ENCODE data around the gene TAF1.
"Not testable (repeated sequence)": the region's sequence is repeated elsewhere in the genome, so short reads cannot be mapped to it uniquely, and the experiment has no call there.

Gene TAF1

GRCh38 chrX:71372388-71372787 lies 6.2 kb downstream of the TAF1 start:
- no peak overlapping the region for H3K4me3 ChIP-seq (ENCODE audit: insufficient read depth, low read length, poor library complexity, severe bottlenecking)
- no peak overlapping the region for H3K27ac ChIP-seq (ENCODE audit: low read depth, low read length)
- 0 out of 2 replicates have a peak, but pooled peaks cover 6% of the 10 kb centered on the region for H3K36me3 ChIP-seq (ENCODE audit: low read length)
- TF ChIP-seq EZH2phosphoT487 (conservative IDR thresholded peaks at IDR 0.05; ENCODE audit: low read length) (no peak), CTCF (IDR thresholded peaks at IDR 0.05; ENCODE audit: insufficient read depth, low read length, poor library complexity, severe bottlenecking) (no peak)
- no peak overlapping the region for H3K9ac ChIP-seq (ENCODE audit: low read length)
- no peaks in the 10 kb centered on the region for H3F3A ChIP-seq (ENCODE audit: insufficient read depth)
- H3K27me3 ChIP-seq (ENCODE audit: low read length): no peaks in the 10 kb centered on the region
- H3K79me2 ChIP-seq (ENCODE audit: insufficient read depth, low read length): peaks cover 26% of the 10 kb centered on the region
- H2AFZ ChIP-seq (ENCODE audit: low read depth, low read length, severe bottlenecking): no peak overlapping the region
- no peak overlapping the region for H3K4me2 ChIP-seq (ENCODE audit: low read depth, low read length, poor library complexity, severe bottlenecking)
- no peaks in the 10 kb centered on the region for H3K9me3 ChIP-seq (ENCODE audit: insufficient read depth, low read length)
- H3K9me2 ChIP-seq (replicated peaks; ENCODE audit: insufficient read depth, low read length): no peaks in the 10 kb centered on the region
- no peaks in the 10 kb centered on the region for H4K20me1 ChIP-seq (ENCODE audit: low read depth, low read length)

- Histone ChIP-seq H2AFZ (ENCODE audit: low read depth, low read length, severe bottlenecking) (no peak overlapping the region), H3F3A (ENCODE audit: insufficient read depth) (no peaks in the 10 kb centered on the region), H4K20me1 (ENCODE audit: low read depth, low read length) (no peaks in the 10 kb centered on the region), H3K9ac (ENCODE audit: low read length) (no peak overlapping the region), H3K9me3 (ENCODE audit: insufficient read depth, low read length) (no peaks in the 10 kb centered on the region), H3K9me2 (replicated peaks; ENCODE audit: insufficient read depth, low read length) (no peaks in the 10 kb centered on the region), H3K4me3 (ENCODE audit: insufficient read depth, low read length, poor library complexity, severe bottlenecking) (no peak overlapping the region), H3K27ac (ENCODE audit: low read depth, low read length) (no peak overlapping the region), H3K36me3 (ENCODE audit: low read length) (peaks cover 11% of the 10 kb centered on the region; the same call in 1 of the 2 replicates), H3K79me2 (ENCODE audit: insufficient read depth, low read length) (no peaks in the 10 kb centered on the region), H3K4me2 (ENCODE audit: low read depth, low read length, poor library complexity, severe bottlenecking) (no peak overlapping the region), H3K27me3 (ENCODE audit: low read length) (no peaks in the 10 kb centered on the region)
- TF ChIP-seq EZH2phosphoT487 (conservative IDR thresholded peaks at IDR 0.05; ENCODE audit: low read length) (no peak), CTCF (IDR thresholded peaks at IDR 0.05; ENCODE audit: insufficient read depth, low read length, poor library complexity, severe bottlenecking) (no peak)
Observed at GRCh38 chrX:71378732-71379131, 12.6 kb downstream of the TAF1 start.

- not testable (repeated sequence) for H3K9ac ChIP-seq (ENCODE audit: low read length)
Observed at GRCh38 chrX:71391725-71392124, 25.6 kb downstream of the TAF1 start.

GRCh38 chrX:71393919-71394318 lies 27.8 kb downstream of the TAF1 start:
- no peaks in the 10 kb centered on the region for H3F3A ChIP-seq (ENCODE audit: insufficient read depth)
- no peaks in the 10 kb centered on the region for H3K9me2 ChIP-seq (replicated peaks; ENCODE audit: insufficient read depth, low read length)
- H3K27me3 ChIP-seq (ENCODE audit: low read length): no peaks in the 10 kb centered on the region
- no peak for TF ChIP-seq CTCF (IDR thresholded peaks at IDR 0.05; ENCODE audit: insufficient read depth, low read length, poor library complexity, severe bottlenecking)
- no peak for TF ChIP-seq EZH2phosphoT487 (conservative IDR thresholded peaks at IDR 0.05; ENCODE audit: low read length)
- no peak overlapping the region for H3K27ac ChIP-seq (ENCODE audit: low read depth, low read length)
- H3K9me3 ChIP-seq (ENCODE audit: insufficient read depth, low read length): no peaks in the 10 kb centered on the region
- no peak overlapping the region for H3K4me2 ChIP-seq (ENCODE audit: low read depth, low read length, poor library complexity, severe bottlenecking)
- no peaks in the 10 kb centered on the region for H4K20me1 ChIP-seq (ENCODE audit: low read depth, low read length)
- H2AFZ ChIP-seq (ENCODE audit: low read depth, low read length, severe bottlenecking): no peak overlapping the region
- no peak overlapping the region for H3K9ac ChIP-seq (ENCODE audit: low read length)
- H3K79me2 ChIP-seq (ENCODE audit: insufficient read depth, low read length): no peaks in the 10 kb centered on the region
- H3K36me3 ChIP-seq (ENCODE audit: low read length): no peaks in the 10 kb centered on the region; the same call in 1 of the 2 replicates
- no peak overlapping the region for H3K4me3 ChIP-seq (ENCODE audit: insufficient read depth, low read length, poor library complexity, severe bottlenecking)

More at GRCh38 chrX:71391725-71392124, 25.6 kb downstream of the TAF1 start:
- not testable (repeated sequence) for H3K9me2 ChIP-seq (replicated peaks; ENCODE audit: insufficient read depth, low read length); H3K4me2 ChIP-seq (ENCODE audit: low read depth, low read length, poor library complexity, severe bottlenecking); H4K20me1 ChIP-seq (ENCODE audit: low read depth, low read length); H3K79me2 ChIP-seq (ENCODE audit: insufficient read depth, low read length); H3F3A ChIP-seq (ENCODE audit: insufficient read depth); H3K9me3 ChIP-seq (ENCODE audit: insufficient read depth, low read length); H2AFZ ChIP-seq (ENCODE audit: low read depth, low read length, severe bottlenecking); H3K27me3 ChIP-seq (ENCODE audit: low read length); H3K4me3 ChIP-seq (ENCODE audit: insufficient read depth, low read length, poor library complexity, severe bottlenecking); H3K36me3 ChIP-seq (ENCODE audit: low read length); H3K27ac ChIP-seq (ENCODE audit: low read depth, low read length)
